ENCODE data around the gene AGK. TPM values are rescaled to one million over a fixed set of nuclear protein-coding genes. Genes with fewer than 3 reads are reported as not detected.
A peak's percentile ranks its signal among the peaks of the same experiment; 100 is the strongest.

AGK gene
- total and polyA plus RNA-seq, 7 donors: 7.8 to 21.3 (median 15.5) TPM

GRCh38 chr7:141652691-141653090 lies 101.5 kb downstream of the AGK start:
- H3K4me3 ChIP-seq: no peak overlapping the region
- whole genome bisulfite sequencing, 2 donors: 73 to 81% methylated on average over 3 of the region's 3 CpGs
- H3K36me3 ChIP-seq: peaks cover 0 to 36% (median 3%) of the 10 kb centered on the region in 4 donors
- no peak overlapping the region for H3K27ac ChIP-seq
- intact Hi-C loops (cut with DNase I): loop anchor here (5.0 kb wide), 1 partner anchor 840 kb away; no protein-coding TSS in a partner anchor
- TF ChIP-seq POLR2AphosphoS5 (IDR thresholded peaks at IDR 0.05) (no peak), EP300 (IDR thresholded peaks at IDR 0.05) (no peak), POLR2A (IDR thresholded peaks at IDR 0.05) (no peak)
- TF ChIP-seq, protein P1, sequence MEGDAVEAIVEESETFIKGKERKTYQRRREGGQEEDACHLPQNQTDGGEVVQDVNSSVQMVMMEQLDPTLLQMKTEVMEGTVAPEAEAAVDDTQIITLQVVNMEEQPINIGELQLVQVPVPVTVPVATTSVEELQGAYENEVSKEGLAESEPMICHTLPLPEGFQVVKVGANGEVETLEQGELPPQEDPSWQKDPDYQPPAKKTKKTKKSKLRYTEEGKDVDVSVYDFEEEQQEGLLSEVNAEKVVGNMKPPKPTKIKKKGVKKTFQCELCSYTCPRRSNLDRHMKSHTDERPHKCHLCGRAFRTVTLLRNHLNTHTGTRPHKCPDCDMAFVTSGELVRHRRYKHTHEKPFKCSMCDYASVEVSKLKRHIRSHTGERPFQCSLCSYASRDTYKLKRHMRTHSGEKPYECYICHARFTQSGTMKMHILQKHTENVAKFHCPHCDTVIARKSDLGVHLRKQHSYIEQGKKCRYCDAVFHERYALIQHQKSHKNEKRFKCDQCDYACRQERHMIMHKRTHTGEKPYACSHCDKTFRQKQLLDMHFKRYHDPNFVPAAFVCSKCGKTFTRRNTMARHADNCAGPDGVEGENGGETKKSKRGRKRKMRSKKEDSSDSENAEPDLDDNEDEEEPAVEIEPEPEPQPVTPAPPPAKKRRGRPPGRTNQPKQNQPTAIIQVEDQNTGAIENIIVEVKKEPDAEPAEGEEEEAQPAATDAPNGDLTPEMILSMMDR (IDR thresholded peaks at IDR 0.05): no peak
- H3K27me3 ChIP-seq: no peaks in the 10 kb centered on the region
- H3K4me1 ChIP-seq: peaks cover 0 to 27% (median 20%) of the 10 kb centered on the region in 4 donors
- no peaks in the 10 kb centered on the region for H3K9me3 ChIP-seq
- DNase-seq: no peak

- Histone ChIP-seq H3K4me3 (no peak overlapping the region), H3K27ac (no peak overlapping the region), H3K27me3 (no peaks in the 10 kb centered on the region), H3K36me3 (peaks cover 0 to 43% (median 5%) of the 10 kb centered on the region in 4 donors), H3K9me3 (no peaks in the 10 kb centered on the region), H3K4me1 (peaks cover 0 to 14% (median 7%) of the 10 kb centered on the region in 4 donors)
- 33 to 39% methylated on average over 3 of the region's 3 CpGs for WGBS, 2 donors
- intact Hi-C loops (cut with DNase I): loop anchor here (5.0 kb wide), 1 partner anchor 842 kb away; no protein-coding TSS in a partner anchor
- no peak for DNase-seq
- no peak for TF ChIP-seq POLR2AphosphoS5 (IDR thresholded peaks at IDR 0.05)
- no peak for TF ChIP-seq POLR2A (IDR thresholded peaks at IDR 0.05)
- TF ChIP-seq, protein P1 (IDR thresholded peaks at IDR 0.05): peak in 3 of 4 experiments; percentile 43 to 55 (median 44)
- no peak for TF ChIP-seq EP300 (IDR thresholded peaks at IDR 0.05)
These were observed 103.3 kb downstream of the AGK start for GRCh38 chr7:141654551-141654950.

GRCh38 chr7:141659501-141659900 lies 108.3 kb downstream of the AGK start:
- no peak overlapping the region for H3K27ac ChIP-seq
- no peaks in the 10 kb centered on the region for H3K9me3 ChIP-seq

GRCh38 chr7:141660259-141660658 lies 109.0 kb downstream of the AGK start:
- intact Hi-C loops (cut with DNase I): no loop called here
- no peak for DNase-seq
- H3K27me3 ChIP-seq: no peaks in the 10 kb centered on the region
- no peak overlapping the region for H3K4me3 ChIP-seq
- TF ChIP-seq POLR2AphosphoS5 (IDR thresholded peaks at IDR 0.05) (no peak), EP300 (IDR thresholded peaks at IDR 0.05) (no peak), POLR2A (IDR thresholded peaks at IDR 0.05) (no peak)
- TF ChIP-seq, protein P1 (IDR thresholded peaks at IDR 0.05): no peak
- H3K4me1 ChIP-seq: no peaks in the 10 kb centered on the region
- no peak overlapping the region for H3K27ac ChIP-seq
- H3K9me3 ChIP-seq: no peaks in the 10 kb centered on the region
- peaks cover 3 to 75% (median 12%) of the 10 kb centered on the region in 4 donors for H3K36me3 ChIP-seq
- 48 to 79% methylated on average over 4 of the region's 4 CpGs for whole genome bisulfite sequencing, 2 donors

More at GRCh38 chr7:141659501-141659900, 108.3 kb downstream of the AGK start:
- Histone ChIP-seq H3K4me1 (peaks cover 0 to 3% (median 0%) of the 10 kb centered on the region in 4 donors), H3K27me3 (no peaks in the 10 kb centered on the region), H3K4me3 (no peak overlapping the region), H3K36me3 (peaks cover 0 to 70% (median 11%) of the 10 kb centered on the region in 4 donors)
- no peak for DNase-seq
- intact Hi-C loops (cut with DNase I): loop anchor here (5.0 kb wide), 1 partner anchor 43 kb away; the partner anchor contains the start of gene DENND11
- TF ChIP-seq, protein P1 (IDR thresholded peaks at IDR 0.05): no peak
- TF ChIP-seq POLR2AphosphoS5 (IDR thresholded peaks at IDR 0.05): no peak
- TF ChIP-seq EP300 (IDR thresholded peaks at IDR 0.05): no peak
- TF ChIP-seq POLR2A (IDR thresholded peaks at IDR 0.05): no peak
- WGBS, 2 donors: 90 to 92% methylated on average over 6 of the region's 6 CpGs
